Measurements from ENCODE around the gene NEB.

DNA sequence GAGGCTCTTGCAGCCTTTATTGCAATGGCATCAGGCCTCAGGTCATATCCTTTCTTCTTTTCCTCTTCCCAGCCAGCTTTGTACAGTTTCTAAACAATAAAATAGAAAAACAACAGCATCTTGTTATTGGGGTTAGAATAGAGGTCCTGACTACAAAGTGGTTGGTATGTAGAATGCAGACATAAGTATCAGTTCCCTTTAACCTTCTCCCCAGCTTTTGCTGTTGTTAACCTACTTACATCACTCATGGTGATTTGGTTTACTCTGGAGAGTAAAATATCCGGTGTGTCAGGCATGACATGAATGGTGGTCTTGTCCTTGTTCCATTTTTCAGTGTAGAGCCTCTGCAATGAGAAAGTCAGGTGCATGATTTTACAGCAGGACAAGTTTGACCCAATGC lies 69.8 kb downstream of the NEB start:
- TF ChIP-seq, protein P1, sequence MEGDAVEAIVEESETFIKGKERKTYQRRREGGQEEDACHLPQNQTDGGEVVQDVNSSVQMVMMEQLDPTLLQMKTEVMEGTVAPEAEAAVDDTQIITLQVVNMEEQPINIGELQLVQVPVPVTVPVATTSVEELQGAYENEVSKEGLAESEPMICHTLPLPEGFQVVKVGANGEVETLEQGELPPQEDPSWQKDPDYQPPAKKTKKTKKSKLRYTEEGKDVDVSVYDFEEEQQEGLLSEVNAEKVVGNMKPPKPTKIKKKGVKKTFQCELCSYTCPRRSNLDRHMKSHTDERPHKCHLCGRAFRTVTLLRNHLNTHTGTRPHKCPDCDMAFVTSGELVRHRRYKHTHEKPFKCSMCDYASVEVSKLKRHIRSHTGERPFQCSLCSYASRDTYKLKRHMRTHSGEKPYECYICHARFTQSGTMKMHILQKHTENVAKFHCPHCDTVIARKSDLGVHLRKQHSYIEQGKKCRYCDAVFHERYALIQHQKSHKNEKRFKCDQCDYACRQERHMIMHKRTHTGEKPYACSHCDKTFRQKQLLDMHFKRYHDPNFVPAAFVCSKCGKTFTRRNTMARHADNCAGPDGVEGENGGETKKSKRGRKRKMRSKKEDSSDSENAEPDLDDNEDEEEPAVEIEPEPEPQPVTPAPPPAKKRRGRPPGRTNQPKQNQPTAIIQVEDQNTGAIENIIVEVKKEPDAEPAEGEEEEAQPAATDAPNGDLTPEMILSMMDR (IDR thresholded peaks at IDR 0.05 in 8 of 11, conservative IDR thresholded peaks at IDR 0.05 in 3 of 11) = no peak
- TF ChIP-seq POLR2A (IDR thresholded peaks at IDR 0.05) = no peak

All from spleen (tissue), 7 donors.